ENCODE data around the gene ZFP36.

DNA sequence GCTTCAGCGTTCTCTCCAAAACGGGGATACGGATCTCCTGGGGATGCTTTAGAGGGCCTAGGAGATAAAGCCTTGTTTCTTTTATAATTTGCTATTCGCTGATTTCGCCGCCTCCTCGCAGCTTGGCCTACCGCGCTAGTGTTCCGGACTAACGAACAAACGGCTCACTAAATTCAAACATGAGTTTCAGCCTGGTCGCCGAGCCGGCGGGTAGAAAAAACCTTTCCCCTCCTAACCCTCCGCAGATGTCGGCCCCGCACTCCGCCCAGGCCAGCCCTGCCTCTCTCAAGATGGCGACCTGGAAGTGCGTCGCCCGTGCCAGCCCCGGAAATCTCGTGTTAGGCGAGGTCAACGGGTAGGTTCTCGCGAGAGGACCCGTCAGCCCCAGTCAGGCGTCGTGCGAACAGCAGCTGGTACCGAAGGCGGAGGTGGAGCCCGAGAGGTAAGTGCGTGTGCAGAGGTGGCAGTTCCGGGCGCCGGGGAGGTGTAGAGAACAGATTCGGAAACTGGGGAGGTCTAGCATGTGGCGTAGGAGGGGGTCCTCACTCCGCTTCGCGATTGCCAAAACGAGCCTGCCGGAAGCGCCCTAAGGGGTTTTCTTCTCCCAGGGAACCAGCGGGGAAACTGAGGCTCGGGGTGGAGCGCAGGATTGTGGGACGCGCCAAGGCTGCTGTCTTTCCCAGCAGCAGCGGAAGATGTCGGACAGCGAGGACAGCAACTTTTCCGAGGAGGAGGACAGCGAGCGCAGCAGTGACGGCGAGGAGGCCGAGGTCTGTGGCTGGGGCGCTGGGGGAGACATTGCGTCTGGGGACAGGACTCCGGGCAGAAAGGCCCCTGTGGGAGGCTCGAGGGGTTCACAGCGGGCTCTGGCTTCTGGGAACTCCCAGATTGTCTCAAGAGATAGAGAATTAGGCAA is 38.8 kb downstream of the ZFP36 start, which contains the start of gene SUPT5H:
- TF ChIP-seq, protein P1, sequence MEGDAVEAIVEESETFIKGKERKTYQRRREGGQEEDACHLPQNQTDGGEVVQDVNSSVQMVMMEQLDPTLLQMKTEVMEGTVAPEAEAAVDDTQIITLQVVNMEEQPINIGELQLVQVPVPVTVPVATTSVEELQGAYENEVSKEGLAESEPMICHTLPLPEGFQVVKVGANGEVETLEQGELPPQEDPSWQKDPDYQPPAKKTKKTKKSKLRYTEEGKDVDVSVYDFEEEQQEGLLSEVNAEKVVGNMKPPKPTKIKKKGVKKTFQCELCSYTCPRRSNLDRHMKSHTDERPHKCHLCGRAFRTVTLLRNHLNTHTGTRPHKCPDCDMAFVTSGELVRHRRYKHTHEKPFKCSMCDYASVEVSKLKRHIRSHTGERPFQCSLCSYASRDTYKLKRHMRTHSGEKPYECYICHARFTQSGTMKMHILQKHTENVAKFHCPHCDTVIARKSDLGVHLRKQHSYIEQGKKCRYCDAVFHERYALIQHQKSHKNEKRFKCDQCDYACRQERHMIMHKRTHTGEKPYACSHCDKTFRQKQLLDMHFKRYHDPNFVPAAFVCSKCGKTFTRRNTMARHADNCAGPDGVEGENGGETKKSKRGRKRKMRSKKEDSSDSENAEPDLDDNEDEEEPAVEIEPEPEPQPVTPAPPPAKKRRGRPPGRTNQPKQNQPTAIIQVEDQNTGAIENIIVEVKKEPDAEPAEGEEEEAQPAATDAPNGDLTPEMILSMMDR (IDR thresholded peaks at IDR 0.05), result no peak
- TF ChIP-seq POLR2A (IDR thresholded peaks at IDR 0.05) (peak; percentile 94), POLR2AphosphoS5 (IDR thresholded peaks at IDR 0.05) (peak; percentile 100)

Measured in prostate gland (tissue), 2 donors.